Activated CD8-positive, alpha-beta memory T cell treated with anti-CD3 and anti-CD28 coated beads for 48 hours (primary cell): Measurements from ENCODE around the gene LIMCH1.

Experiments
- DNase-seq, 3 experiments: peaks; one replicate each; pipeline ENCODE4 v3.0.0-alpha.2; 2020; ENCODE audit warnings: low read depth in 2 of 3, low spot score in 2 of 3

The LIMCH1 gene

GRCh38 chr4:41601025-41601424, 63.1 kb downstream of the LIMCH1 start:
- DNase-seq: no peak

GRCh38 chr4:41602113-41602512, 64.2 kb downstream of the LIMCH1 start:
- DNase-seq: no peak

- no peak for DNase-seq
Observed at GRCh38 chr4:41602886-41603498, 65.0 kb downstream of the LIMCH1 start.

GRCh38 chr4:41609851-41610250, 71.9 kb downstream of the LIMCH1 start:
- DNase-seq: no peak

GRCh38 chr4:41610474-41610873, 72.5 kb downstream of the LIMCH1 start:
- DNase-seq: no peak

- no peak for DNase-seq
Observed at GRCh38 chr4:41611124-41611838, 73.3 kb downstream of the LIMCH1 start.

- DNase-seq: no peak
Observed at GRCh38 chr4:41611881-41612871, 74.2 kb downstream of the LIMCH1 start.

GRCh38 chr4:41613386-41613785, 75.4 kb downstream of the LIMCH1 start:
- DNase-seq: no peak

- no peak for DNase-seq
Observed at GRCh38 chr4:41613821-41614220, 75.9 kb downstream of the LIMCH1 start.

GRCh38 chr4:41614519-41614918, 76.6 kb downstream of the LIMCH1 start:
- DNase-seq: no peak

GRCh38 chr4:41619161-41619560, 81.2 kb downstream of the LIMCH1 start:
- no peak for DNase-seq

GRCh38 chr4:41620594-41621256, 82.8 kb downstream of the LIMCH1 start:
- no peak for DNase-seq

GRCh38 chr4:41622787-41623186, 84.8 kb downstream of the LIMCH1 start:
- DNase-seq: no peak

GRCh38 chr4:41624765-41625164, 86.8 kb downstream of the LIMCH1 start:
- DNase-seq: no peak

- no peak for DNase-seq
Observed at GRCh38 chr4:41625531-41625930, 87.6 kb downstream of the LIMCH1 start.

GRCh38 chr4:41628936-41629335, 91.0 kb downstream of the LIMCH1 start:
- DNase-seq: no peak

- DNase-seq: no peak
Observed at GRCh38 chr4:41631523-41631922, 93.6 kb downstream of the LIMCH1 start.

GRCh38 chr4:41632481-41633073, 94.6 kb downstream of the LIMCH1 start:
- no peak for DNase-seq

- no peak for DNase-seq
Observed at GRCh38 chr4:41633321-41633720, 95.4 kb downstream of the LIMCH1 start.

GRCh38 chr4:41635441-41635840, 97.5 kb downstream of the LIMCH1 start:
- no peak for DNase-seq

GRCh38 chr4:41638203-41638602, 100.2 kb downstream of the LIMCH1 start:
- no peak for DNase-seq
